GM12878 (cell line): ENCODE results near the gene GLB1L3.

Source experiments
- CHD2 ChIP-seq: IDR thresholded peaks from 2 replicates; pipeline ENCODE4 v1.6.1; 2011; ENCODE audit warnings: low read depth, low read length, improper control_type of control experiment, borderline replicate concordance
- CTCF ChIP-seq, 3 experiments: IDR thresholded peaks in 2 of 3; conservative IDR thresholded peaks in 1 of 3; 2 replicates each; pipeline ENCODE4 v1.5.1; 2011; ENCODE audit warnings: low read depth in 3 of 3, low read length in 3 of 3, mild to moderate bottlenecking in 3 of 3, control low read depth in 2 of 3, moderate library complexity in 2 of 3, inconsistent platforms in 1 of 3, mixed read lengths in 1 of 3; ENCODE audit not compliant: control insufficient read depth in 2 of 3, insufficient read depth in 1 of 3; ENCODE audit errors: extremely low read depth in 1 of 3
- EZH2 ChIP-seq: IDR thresholded peaks from 2 replicates; pipeline ENCODE4 v1.6.1; 2012; ENCODE audit warnings: low read depth, mild to moderate bottlenecking, control low read depth, inconsistent platforms, low read length, borderline replicate concordance; ENCODE audit not compliant: control insufficient read depth
- FOXM1 ChIP-seq: IDR thresholded peaks from 2 replicates; pipeline ENCODE4 v1.6.1; 2012; ENCODE audit warnings: low read depth, mild to moderate bottlenecking, inconsistent platforms, low read length, moderate library complexity
- SP1 ChIP-seq: IDR thresholded peaks from one replicate; pipeline ENCODE4 v1.6.1; 2011; ENCODE audit warnings: low read depth, low read length
- STAT3 ChIP-seq: IDR thresholded peaks from 2 replicates; pipeline ENCODE4 v1.6.1; 2011; ENCODE audit warnings: low read depth, low read length, improper control_type of control experiment
- TCF3 ChIP-seq: IDR thresholded peaks from 2 replicates; pipeline ENCODE4 v1.6.1; 2012; ENCODE audit warnings: low read depth, mild to moderate bottlenecking, low read length, borderline replicate concordance; ENCODE audit not compliant: insufficient read depth
- YY1 ChIP-seq: IDR thresholded peaks from 2 replicates; pipeline ENCODE4 v1.6.1; 2011; ENCODE audit warnings: low read depth, mild to moderate bottlenecking, low read length

- TF ChIP-seq YY1 (no peak), EZH2 (no peak), CHD2 (no peak), CTCF (IDR thresholded peaks at IDR 0.05 in 2 of 3, conservative IDR thresholded peaks at IDR 0.05 in 1 of 3; ENCODE audit: control insufficient read depth in 2 of 3, extremely low read depth in 1 of 3, insufficient read depth in 1 of 3, low read depth in 3 of 3, low read length in 3 of 3) (no peak), STAT3 (no peak), SP1 (no peak), FOXM1 (no peak), TCF3 (no peak)
Measured at GRCh38 chr11:134340354-134340964, 64.3 kb downstream of the GLB1L3 start.
